Measurements from ENCODE around the gene CACNA1D.

GRCh38 chr3:53570709-53571108 is 76.3 kb downstream of the CACNA1D start:
- TF ChIP-seq CTCF (IDR thresholded peaks at IDR 0.05), result no peak
- TF ChIP-seq POLR2A (IDR thresholded peaks at IDR 0.05), result no peak
